ENCODE results near the gene NOD2. TPM values are rescaled to one million over a fixed set of nuclear protein-coding genes. Genes with fewer than 3 reads are reported as not detected.

Gene NOD2
- polyA plus RNA-seq, 3 donors: 0.43 to 2.5 (median 1.2) TPM

Other genes with a start within 250 kb of the NOD2 start
- gene NKD1, start 145.2 kb upstream of the NOD2 start, polyA plus RNA-seq: 1 to 10 TPM in 2 of 3 donors, under 1 TPM in 1; 0.31 to 1.3 (median 1.1) TPM
- 1 to 10 TPM in 2 of 3 donors, under 1 TPM in 1; 0.35 to 3.8 (median 1.8) TPM for gene SNX20, start 12.3 kb upstream of the NOD2 start, polyA plus RNA-seq
- 10 to 100 TPM in 2 of 3 donors, 1 to 10 TPM in 1; 5.8 to 12.5 (median 11.9) TPM for gene CYLD, start 48.5 kb downstream of the NOD2 start, polyA plus RNA-seq